Tibial artery (tissue), 4 donors: Measurements from ENCODE around the gene SOX21.

Source experiments
- DNase-seq, 2 donors: peaks; one replicate each; pipeline ENCODE4 v3.0.0-alpha.2; 2019
- H3K27ac ChIP-seq, 2 donors: fragments of 200-600 bp; sonication (generic) in 1 of 2; 1 replicate in 1 of 2; 2 replicates in 1 of 2; pipeline ENCODE4 v1.5.1; 2018 to 2019; ENCODE audit warnings: mild to moderate bottlenecking in 1 of 2
- H3K27me3 ChIP-seq, 2 donors: fragments of 200-600 bp; sonication (generic) in 1 of 2; one replicate each; pipeline versions ENCODE4 v1.5.1 to v1.6.0; 2016 to 2019
- H3K36me3 ChIP-seq, 3 donors: fragments of 200-600 bp; sonication (generic) in 2 of 3; one replicate each; pipeline ENCODE4 v1.5.1; 2016 to 2019; ENCODE audit warnings: mild to moderate bottlenecking in 2 of 3
- H3K4me1 ChIP-seq, 4 donors: fragments of 200-600 bp; sonication (generic) in 2 of 4; 1 replicate in 3 of 4; 2 replicates in 1 of 4; pipeline ENCODE4 v1.5.1; 2016 to 2019
- H3K4me3 ChIP-seq, 2 donors: fragments of 200-600 bp; sonication (generic) in 1 of 2; 1 replicate in 1 of 2; 2 replicates in 1 of 2; pipeline ENCODE4 v1.5.1; 2018 to 2019; ENCODE audit warnings: mild to moderate bottlenecking in 2 of 2
- H3K9me3 ChIP-seq, 3 donors: fragments of 200-600 bp; sonication (generic) in 1 of 3; one replicate each; pipeline ENCODE4 v1.5.1; 2016 to 2019
- intact Hi-C: fragments of 100-400 bp; cut with DNase I; formaldehyde crosslinking; loops from one replicate; pipeline ENCODE4 v1.15.0; 2023; ENCODE audit warnings: low total_unique reads
- TF ChIP-seq, protein P1 (sequence below), 2 experiments: fragments of 200-600 bp in 1 of 2; fragments of 450-650 bp in 1 of 2; IDR thresholded peaks; one replicate each; pipeline ENCODE4 v1.5.1; 2017 to 2019; ENCODE audit warnings: antibody characterized with exemption in 2 of 2, mild to moderate bottlenecking in 1 of 2, moderate library complexity in 1 of 2

The SOX21 gene

DNA sequence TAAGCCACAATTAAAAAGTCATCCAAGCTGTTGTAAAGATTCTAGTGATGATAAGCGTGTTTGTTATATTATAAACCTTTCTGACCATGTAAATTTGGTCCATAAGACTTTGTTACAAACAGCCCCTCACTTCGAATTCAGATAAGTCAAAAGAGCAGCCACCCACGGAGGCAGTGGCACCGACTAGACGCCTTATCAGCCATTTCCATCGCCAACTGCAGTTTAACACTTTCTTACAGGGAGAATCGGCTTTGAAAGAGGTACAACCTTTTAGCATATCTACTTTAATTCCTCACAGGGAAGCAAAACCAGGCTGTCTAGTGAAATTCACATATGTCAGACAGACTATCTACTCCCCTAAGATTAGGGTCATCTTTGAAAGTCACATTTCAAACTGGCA lies 47.5 kb downstream of the SOX21 start:
- no peaks in the 10 kb centered on the region for H3K36me3 ChIP-seq
- no peaks in the 10 kb centered on the region for H3K4me1 ChIP-seq
- H3K27me3 ChIP-seq = peaks cover 0 to 11% of the 10 kb centered on the region in 2 donors
- no peak overlapping the region for H3K27ac ChIP-seq
- TF ChIP-seq, protein P1, sequence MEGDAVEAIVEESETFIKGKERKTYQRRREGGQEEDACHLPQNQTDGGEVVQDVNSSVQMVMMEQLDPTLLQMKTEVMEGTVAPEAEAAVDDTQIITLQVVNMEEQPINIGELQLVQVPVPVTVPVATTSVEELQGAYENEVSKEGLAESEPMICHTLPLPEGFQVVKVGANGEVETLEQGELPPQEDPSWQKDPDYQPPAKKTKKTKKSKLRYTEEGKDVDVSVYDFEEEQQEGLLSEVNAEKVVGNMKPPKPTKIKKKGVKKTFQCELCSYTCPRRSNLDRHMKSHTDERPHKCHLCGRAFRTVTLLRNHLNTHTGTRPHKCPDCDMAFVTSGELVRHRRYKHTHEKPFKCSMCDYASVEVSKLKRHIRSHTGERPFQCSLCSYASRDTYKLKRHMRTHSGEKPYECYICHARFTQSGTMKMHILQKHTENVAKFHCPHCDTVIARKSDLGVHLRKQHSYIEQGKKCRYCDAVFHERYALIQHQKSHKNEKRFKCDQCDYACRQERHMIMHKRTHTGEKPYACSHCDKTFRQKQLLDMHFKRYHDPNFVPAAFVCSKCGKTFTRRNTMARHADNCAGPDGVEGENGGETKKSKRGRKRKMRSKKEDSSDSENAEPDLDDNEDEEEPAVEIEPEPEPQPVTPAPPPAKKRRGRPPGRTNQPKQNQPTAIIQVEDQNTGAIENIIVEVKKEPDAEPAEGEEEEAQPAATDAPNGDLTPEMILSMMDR (IDR thresholded peaks at IDR 0.05) = no peak
- no peaks in the 10 kb centered on the region for H3K9me3 ChIP-seq
- no peak overlapping the region for H3K4me3 ChIP-seq
- no peak for DNase-seq
- intact Hi-C loops = no loop called here

DNA sequence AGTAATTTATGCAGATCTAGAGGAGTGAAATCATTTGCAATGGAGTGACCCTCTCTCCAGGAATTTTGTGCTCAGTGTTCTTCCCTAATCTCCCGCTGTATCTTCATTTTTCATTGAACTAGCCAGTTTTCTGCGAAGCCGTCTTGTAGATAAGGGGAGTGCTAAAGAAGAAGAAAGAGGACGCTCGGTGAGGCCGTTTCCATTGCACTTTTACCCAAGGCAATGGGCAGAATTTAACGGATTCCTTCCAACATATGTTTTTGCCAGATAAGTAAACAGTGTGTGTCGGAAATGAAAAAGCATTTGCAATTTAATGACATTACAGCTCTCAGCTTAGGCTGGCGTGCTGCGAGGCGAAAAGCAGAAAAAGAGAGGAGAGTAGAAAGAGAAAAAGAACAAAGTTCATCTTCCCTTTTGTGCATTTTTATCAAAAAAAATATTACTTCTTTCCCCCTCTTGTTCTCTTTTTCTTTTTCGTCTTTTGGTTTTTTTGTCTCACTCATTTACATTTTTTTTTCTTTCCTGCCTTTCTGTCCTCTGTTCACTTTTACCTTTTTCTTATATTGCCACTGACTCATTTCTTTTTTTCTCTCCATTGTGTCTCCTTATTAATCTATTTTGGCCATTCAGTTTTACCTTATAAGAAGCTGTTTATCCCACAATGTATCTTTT lies 49.9 kb downstream of the SOX21 start:
- no peaks in the 10 kb centered on the region for H3K9me3 ChIP-seq
- no peak overlapping the region for H3K27ac ChIP-seq
- DNase-seq = no peak
- H3K4me3 ChIP-seq = no peak overlapping the region
- peaks cover 0 to 8% of the 10 kb centered on the region in 2 donors for H3K27me3 ChIP-seq
- TF ChIP-seq, protein P1 (IDR thresholded peaks at IDR 0.05) = no peak
- no peaks in the 10 kb centered on the region for H3K4me1 ChIP-seq
- intact Hi-C loops = no loop called here
- H3K36me3 ChIP-seq = no peaks in the 10 kb centered on the region

DNA sequence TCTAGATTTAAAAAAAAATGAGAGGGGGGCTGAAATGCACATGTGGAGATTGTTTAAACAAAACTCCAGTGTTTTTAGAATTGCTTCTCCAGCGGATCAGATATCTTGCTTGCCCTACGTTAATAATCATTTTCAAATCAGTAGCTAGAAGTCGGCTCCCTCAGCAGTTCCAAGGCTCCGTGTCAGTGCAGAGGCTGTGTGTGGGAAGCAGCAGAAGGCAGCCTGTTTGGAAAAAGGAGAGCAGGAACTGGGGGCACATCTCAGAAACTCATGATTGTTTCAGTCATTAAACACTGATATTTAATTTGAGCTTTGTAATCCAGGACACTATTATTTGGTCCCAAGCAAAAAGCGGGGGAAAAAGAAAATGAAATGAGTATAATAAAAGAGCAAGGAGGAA lies 50.9 kb downstream of the SOX21 start:
- peaks cover 0 to 8% of the 10 kb centered on the region in 2 donors for H3K27me3 ChIP-seq
- no peak for DNase-seq
- no peak overlapping the region for H3K4me3 ChIP-seq
- H3K27ac ChIP-seq = no peak overlapping the region
- no peaks in the 10 kb centered on the region for H3K9me3 ChIP-seq
- no peaks in the 10 kb centered on the region for H3K4me1 ChIP-seq
- H3K36me3 ChIP-seq = no peaks in the 10 kb centered on the region
- TF ChIP-seq, protein P1 (IDR thresholded peaks at IDR 0.05) = no peak
- intact Hi-C loops = no loop called here

DNA sequence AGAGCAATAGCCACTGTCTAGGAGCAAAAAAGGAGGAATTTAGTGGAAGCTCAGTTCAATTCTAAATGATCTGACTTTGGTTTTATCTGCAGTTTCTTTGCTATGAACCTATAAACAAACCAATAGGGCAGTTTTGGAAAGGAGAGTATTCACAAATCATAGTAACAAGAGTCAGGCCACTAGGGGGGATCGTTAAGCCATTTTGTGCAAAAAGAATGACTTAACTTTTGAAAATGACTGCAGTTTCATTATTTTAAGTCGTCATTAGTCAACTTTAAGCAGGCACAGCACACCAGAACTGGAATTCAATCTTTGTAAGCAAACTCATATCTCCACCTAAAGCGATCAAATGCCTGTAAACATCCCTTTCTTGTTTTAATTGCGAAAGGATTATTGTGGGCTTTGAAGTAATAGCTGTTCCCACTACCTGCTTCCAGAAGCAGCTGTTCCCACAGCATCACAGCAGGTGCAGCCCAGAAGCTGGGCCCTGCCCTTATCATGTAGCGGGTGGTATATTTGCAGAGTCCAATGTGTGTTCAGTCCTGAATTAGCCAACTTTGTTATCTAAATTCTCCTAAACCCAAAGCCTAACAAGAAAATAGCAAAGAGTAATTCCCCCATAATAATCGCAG lies 51.5 kb downstream of the SOX21 start:
- TF ChIP-seq, protein P1 (IDR thresholded peaks at IDR 0.05) = no peak
- Histone ChIP-seq H3K4me3 (no peak overlapping the region), H3K27ac (no peak overlapping the region), H3K4me1 (no peaks in the 10 kb centered on the region), H3K27me3 (peaks cover 0 to 2% of the 10 kb centered on the region in 2 donors), H3K9me3 (no peaks in the 10 kb centered on the region), H3K36me3 (no peaks in the 10 kb centered on the region)
- DNase-seq = no peak
- intact Hi-C loops = no loop called here
